ENCODE results near the gene CYFIP1. TPM values are rescaled to one million over a fixed set of nuclear protein-coding genes. Genes with fewer than 3 reads are reported as not detected.
"Not testable (repeated sequence)": the region's sequence is repeated elsewhere in the genome, so short reads cannot be mapped to it uniquely, and the experiment has no call there.

Gene CYFIP1
- 140 TPM for total RNA-seq

GRCh38 chr15:22980189-22981050 lies at the start of gene CYFIP1:
TSS of gene CYFIP1 (minus strand) at chr15:22980368. CDS start at chr15:22947285, 33,083 bp downstream.
- intact Hi-C loops (cut with DNase I), result no loop called here
- peak; percentile 97 for ATAC-seq
- DNase-seq (ENCODE audit: low spot score), result peak; percentile 91

- DNase-seq (ENCODE audit: low spot score) (no peak), ATAC-seq (no peak)
- intact Hi-C loops (cut with DNase I), result no loop called here
Observed at GRCh38 chr15:23026218-23026617, 46.0 kb upstream of the CYFIP1 start.

GRCh38 chr15:23022156-23022555 lies 42.0 kb upstream of the CYFIP1 start:
- DNase-seq (ENCODE audit: low spot score) (no peak), ATAC-seq (no peak)
- intact Hi-C loops (cut with DNase I), result no loop called here

- DNase-seq (ENCODE audit: low spot score) (no peak), ATAC-seq (no peak)
- intact Hi-C loops (cut with DNase I), result no loop called here
Observed at GRCh38 chr15:23014394-23015000, 34.3 kb upstream of the CYFIP1 start.

- intact Hi-C loops (cut with DNase I), result no loop called here
- DNase-seq (ENCODE audit: low spot score) (no peak), ATAC-seq (no peak)
Observed at GRCh38 chr15:23013681-23014080, 33.5 kb upstream of the CYFIP1 start.

- intact Hi-C loops (cut with DNase I); DNase-seq (ENCODE audit: low spot score); ATAC-seq: not testable (repeated sequence)
Observed at GRCh38 chr15:23012616-23013015, 32.4 kb upstream of the CYFIP1 start.

GRCh38 chr15:23003736-23004135 lies 23.6 kb upstream of the CYFIP1 start:
- intact Hi-C loops (cut with DNase I), result no loop called here
- DNase-seq (ENCODE audit: low spot score) (no peak), ATAC-seq (no peak)

GRCh38 chr15:23002920-23003319 lies 22.8 kb upstream of the CYFIP1 start:
- ATAC-seq (no peak), DNase-seq (ENCODE audit: low spot score) (no peak)
- intact Hi-C loops (cut with DNase I), result no loop called here

GRCh38 chr15:22995795-22996194 lies 15.6 kb upstream of the CYFIP1 start:
- DNase-seq (ENCODE audit: low spot score) (no peak), ATAC-seq (no peak)
- intact Hi-C loops (cut with DNase I), result no loop called here

GRCh38 chr15:22992024-22992326 lies 11.8 kb upstream of the CYFIP1 start:
- DNase-seq (ENCODE audit: low spot score) (peak; percentile 18), ATAC-seq (peak; percentile 30)
- intact Hi-C loops (cut with DNase I), result no loop called here

- no peak for ATAC-seq
- peak; percentile 15 for DNase-seq (ENCODE audit: low spot score)
- intact Hi-C loops (cut with DNase I), result no loop called here
Observed at GRCh38 chr15:22989576-22990477, 9.7 kb upstream of the CYFIP1 start.

GRCh38 chr15:22988811-22989210 lies 8.6 kb upstream of the CYFIP1 start:
- intact Hi-C loops (cut with DNase I), result no loop called here

GRCh38 chr15:22981931-22982330 lies 1.8 kb upstream of the CYFIP1 start:
- intact Hi-C loops (cut with DNase I); ATAC-seq: not testable (repeated sequence)
- DNase-seq (ENCODE audit: low spot score), result peak; percentile 22

More at GRCh38 chr15:22988811-22989210, 8.6 kb upstream of the CYFIP1 start:
- peak; percentile 14 for DNase-seq (ENCODE audit: low spot score)
- no peak for ATAC-seq

- ATAC-seq (no peak), DNase-seq (ENCODE audit: low spot score) (peak; percentile 56)
- intact Hi-C loops (cut with DNase I), result no loop called here
Observed at GRCh38 chr15:22981051-22981840, 1.1 kb upstream of the CYFIP1 start.

- peak; percentile 75 for DNase-seq (ENCODE audit: low spot score)
- ATAC-seq, result peak; percentile 63
- intact Hi-C loops (cut with DNase I), result no loop called here
Observed at GRCh38 chr15:22979238-22980188, 655 bp downstream of the CYFIP1 start.

- intact Hi-C loops (cut with DNase I), result no loop called here
- ATAC-seq, result peak; percentile 25
- DNase-seq (ENCODE audit: low spot score), result peak; percentile 36
Observed at GRCh38 chr15:22978691-22979237, 1.4 kb downstream of the CYFIP1 start.

- intact Hi-C loops (cut with DNase I), result no loop called here
- ATAC-seq (peak; percentile 72), DNase-seq (ENCODE audit: low spot score) (peak; percentile 39)
Observed at GRCh38 chr15:22974745-22975144, 5.4 kb downstream of the CYFIP1 start.
